LHCN-M2 (cell line): ENCODE measurements around the gene GIMAP6. TPM values are rescaled to one million over a fixed set of nuclear protein-coding genes. Genes with fewer than 3 reads are reported as not detected.
"Not testable (repeated sequence)": the region's sequence is repeated elsewhere in the genome, so short reads cannot be mapped to it uniquely, and the experiment has no call there.

Source experiments
- DNase-seq: peaks from one replicate; pipeline ENCODE4 v3.0.0-alpha.2; 2012; ENCODE audit warnings: low read depth
- total RNA-seq: library from RNA; depleted of rRNA; stranded (reverse); fragments of >200 nt; gene quantifications from 2 replicates; pipeline ENCODE4 v1.2.3, GENCODE V29; 2014; rRNA removed

GIMAP6 gene
- total RNA-seq, 1 experiment from 2014 or later: not detected

DNA sequence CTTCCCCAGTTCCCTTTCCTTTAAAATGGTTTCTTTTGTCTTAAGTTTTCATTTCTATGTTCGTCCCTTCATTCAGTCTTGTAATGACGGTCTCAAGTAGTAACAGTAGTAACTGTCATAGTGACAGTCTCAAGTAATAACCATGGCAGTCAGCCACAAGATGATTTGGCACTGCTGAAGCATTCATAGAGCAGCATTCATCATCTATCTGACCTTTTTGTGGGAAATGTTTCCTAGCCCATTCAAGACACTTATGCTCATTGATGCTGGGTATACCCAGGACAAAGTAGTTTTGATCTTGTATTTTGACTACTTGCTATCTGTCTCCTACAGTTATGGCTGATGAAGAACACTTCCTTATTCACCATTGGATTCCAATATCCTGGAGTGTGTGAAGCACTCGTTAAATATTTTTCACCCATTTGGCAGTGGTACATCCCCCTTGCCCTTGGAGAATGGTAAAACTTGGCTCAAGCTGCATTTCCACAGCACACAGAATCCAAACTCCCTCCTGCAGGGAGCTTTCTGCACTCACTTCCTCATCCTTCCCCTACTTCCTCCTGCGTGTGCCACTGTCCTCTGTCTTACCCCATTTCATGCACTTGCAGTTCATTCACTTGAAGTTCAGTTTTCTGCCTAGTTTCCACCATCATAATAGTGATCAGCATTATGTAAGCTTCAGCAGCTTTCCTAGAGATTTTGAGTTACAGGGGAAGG, 46.0 kb downstream of the GIMAP6 start:
- DNase-seq: no peak

DNA sequence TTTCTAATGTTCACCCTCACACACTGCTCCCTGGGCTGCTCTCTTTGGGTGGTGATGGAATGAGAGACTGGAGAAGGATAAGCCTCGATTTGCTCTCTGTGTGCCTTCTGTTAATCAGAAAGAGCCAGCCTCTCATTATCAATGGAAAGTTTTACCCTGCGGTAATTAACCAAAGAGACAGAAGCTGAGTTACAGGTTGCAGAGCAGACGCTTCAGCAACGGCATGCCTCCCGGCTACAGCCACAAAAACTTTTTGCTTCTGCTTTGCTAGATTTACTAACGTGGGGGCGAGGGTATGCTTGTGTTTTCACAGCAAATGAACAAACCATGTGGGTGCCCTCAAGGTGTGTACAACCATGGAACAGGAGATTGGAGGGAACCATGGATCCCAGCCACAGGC, 47.0 kb downstream of the GIMAP6 start:
- no peak for DNase-seq

DNA sequence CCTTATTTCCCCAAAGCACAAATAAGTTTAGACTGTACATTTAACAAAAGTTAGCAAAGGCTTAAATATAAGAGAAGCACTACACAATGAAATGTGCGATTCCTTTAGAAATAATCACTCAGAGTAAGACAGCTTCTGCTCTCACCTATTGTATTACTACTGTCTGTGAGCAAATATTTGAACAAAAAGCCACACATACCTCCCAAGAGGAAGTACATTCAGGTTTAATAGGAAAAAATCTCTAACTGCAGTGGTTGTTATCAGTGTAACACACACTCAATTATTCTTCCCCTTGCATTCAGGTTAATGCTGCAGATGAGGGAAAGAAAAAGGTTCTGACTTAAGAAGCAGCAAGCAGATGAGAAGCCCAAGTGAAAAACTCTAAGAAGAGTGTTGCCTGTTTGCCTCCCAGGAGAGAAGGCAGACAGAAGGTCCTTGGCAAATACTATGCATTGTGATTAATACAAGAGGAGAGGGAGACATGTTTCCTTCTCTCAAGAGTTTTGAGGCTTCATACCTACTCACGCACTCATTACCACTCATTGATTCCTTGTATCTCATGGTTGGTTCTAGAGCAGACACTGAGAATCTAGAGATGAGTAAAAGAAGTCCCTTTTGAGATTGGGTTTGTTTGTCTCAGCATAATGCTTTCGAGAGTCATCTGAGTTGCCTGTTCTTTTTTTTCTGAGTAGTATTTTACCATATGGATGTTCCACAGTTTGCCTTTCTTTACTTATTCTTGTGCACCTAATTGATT, 51.4 kb downstream of the GIMAP6 start:
- DNase-seq: no peak

DNA sequence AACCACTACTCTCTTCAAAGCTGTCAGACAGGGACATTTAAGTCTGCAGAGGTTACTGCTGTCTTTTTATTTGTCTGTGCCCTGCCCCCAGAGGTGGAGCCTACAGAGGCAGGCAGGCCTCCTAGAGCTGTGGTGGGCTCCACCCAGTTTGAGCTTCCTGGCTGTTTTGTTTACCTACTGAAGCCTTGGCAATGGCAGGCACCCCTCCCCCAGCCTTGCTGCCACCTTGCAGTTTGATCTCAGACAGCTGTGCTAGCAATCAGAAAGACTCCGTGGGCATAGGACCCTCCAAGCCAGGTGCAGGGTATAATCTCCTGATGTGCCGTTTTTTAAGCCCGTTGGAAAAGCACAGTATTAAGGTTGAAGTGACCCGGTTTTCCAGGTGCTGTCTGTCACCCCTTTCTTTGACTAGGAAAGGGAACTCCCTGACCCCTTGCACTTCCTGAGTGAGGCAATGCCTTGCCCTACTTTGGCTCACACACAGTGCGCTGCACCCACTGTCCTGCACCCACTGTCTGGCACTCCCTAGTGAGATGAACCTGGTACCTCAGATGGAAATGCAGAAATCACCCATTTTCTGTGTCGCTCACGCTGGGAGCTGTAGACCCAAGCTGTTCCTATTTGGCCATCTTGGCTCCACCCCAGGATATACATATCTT, 52.1 kb downstream of the GIMAP6 start:
- DNase-seq: not testable (repeated sequence)

Other genes starting within 250 kb of the GIMAP6 start
- 0.06 TPM in 1 of 2 replicates, not detected in the other for gene GIMAP8, start 181.8 kb downstream of the GIMAP6 start, total RNA-seq
- gene GIMAP7, start 117.5 kb downstream of the GIMAP6 start, total RNA-seq: not detected in 2 replicates
- not detected in 2 replicates for gene GIMAP4, start 65.0 kb downstream of the GIMAP6 start, total RNA-seq
- gene GIMAP2, start 53.3 kb upstream of the GIMAP6 start, total RNA-seq: 2.6 and 3.4 TPM in 2 replicates
- not detected in 2 replicates for gene GIMAP1, start 84.2 kb upstream of the GIMAP6 start, total RNA-seq
- not detected in 2 replicates for gene GIMAP5, start 105.0 kb upstream of the GIMAP6 start, total RNA-seq
- gene TMEM176B, start 168.0 kb upstream of the GIMAP6 start, total RNA-seq: not detected in 2 replicates
- not detected in 2 replicates for gene TMEM176A, start 168.4 kb upstream of the GIMAP6 start, total RNA-seq
- not detected in 2 replicates for gene AOC1, start 220.1 kb upstream of the GIMAP6 start, total RNA-seq